ENCODE measurements around the gene FSCN2. TPM values are rescaled to one million over a fixed set of nuclear protein-coding genes. Genes with fewer than 3 reads are reported as not detected.

The FSCN2 gene
- total and polyA plus RNA-seq, 2 donors (not counting 3 experiments of a cell fraction or from before 2014, with no cell fraction given), result 0.32 to 0.71 TPM

DNA sequence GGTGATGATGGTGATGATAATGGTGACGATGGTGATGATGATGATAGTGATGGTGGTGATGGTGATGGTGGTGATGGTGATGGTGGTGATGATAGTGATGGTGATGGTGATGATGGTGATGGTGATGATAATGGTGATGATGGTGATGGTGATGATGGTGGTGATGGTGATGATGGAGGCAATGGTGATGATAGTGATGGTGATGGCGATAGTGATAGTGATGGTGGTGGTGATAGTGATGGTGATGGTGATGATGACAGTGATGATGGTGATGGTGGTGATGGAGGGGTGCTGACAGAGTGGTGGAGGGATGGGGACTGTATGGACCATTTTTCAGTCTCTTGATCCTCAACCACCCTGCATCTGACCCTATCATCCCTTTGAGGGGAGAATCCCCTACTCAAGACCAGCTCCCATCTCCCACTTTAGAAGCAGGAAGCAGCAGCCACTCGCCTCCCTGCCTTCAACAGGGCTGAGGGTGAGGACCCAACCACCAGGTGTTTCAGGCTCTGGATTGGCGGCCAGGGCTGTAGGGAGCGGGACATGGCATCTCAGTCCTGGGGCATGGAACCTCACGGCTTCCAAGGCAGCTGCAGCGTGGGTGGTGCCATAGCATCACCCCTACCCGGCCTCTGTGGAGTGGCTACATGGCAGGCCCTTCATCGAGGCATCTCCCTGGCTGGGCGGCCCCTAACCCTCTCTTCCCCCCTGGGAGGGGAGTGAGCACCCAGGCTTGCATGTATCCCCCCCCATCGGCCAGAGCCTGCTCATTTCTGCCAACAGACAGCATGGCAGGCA, 4.5 kb downstream of the FSCN2 start:
- no peaks in the 10 kb centered on the region for H4K20me1 ChIP-seq (replicated peaks; ENCODE audit: control insufficient read depth, extremely low read depth, insufficient read depth, low read length)
- no peak overlapping the region for H3K27ac ChIP-seq (ENCODE audit: insufficient read depth, low read depth, low read length)
- H3K27me3 ChIP-seq (ENCODE audit: control insufficient read depth in 2 of 2, insufficient read depth in 2 of 2, low read length in 2 of 2), result peaks cover 5 to 18% of the 10 kb centered on the region in 2 experiments
- TF ChIP-seq MYC (IDR thresholded peaks at IDR 0.05; ENCODE audit: low read depth, low read length), result no peak
- no peak overlapping the region for H3K4me2 ChIP-seq (ENCODE audit: insufficient read depth, low read length)
- FAIRE-seq (no peak), DNase-seq (ENCODE audit: low read depth, low spot score) (no peak)
- no peaks in the 10 kb centered on the region for H3K36me3 ChIP-seq (ENCODE audit: control insufficient read depth in 2 of 2, extremely low read depth in 1 of 2, insufficient read depth in 2 of 2, low read length in 2 of 2)
- dilution Hi-C loops (cut with MboI; ENCODE audit: extremely low pct_ligation_motif_present, low sequenced_read_pairs), result no loop called here
- H3K9me1 ChIP-seq (replicated peaks; ENCODE audit: control insufficient read depth, extremely low read depth, insufficient read depth, low read length), result no peaks in the 10 kb centered on the region
- intact Hi-C loops (cut with micrococcal nuclease), result no loop called here
- BruUV-seq (replicated peaks), result no TSS peak
- POLR2A ChIA-PET, result no interaction called here
- H3K4me3 ChIP-seq (replicated peaks in 1 of 3; ENCODE audit: insufficient read depth in 1 of 3, low read depth in 1 of 3, low read length in 3 of 3), result no peak overlapping the region
- CTCF ChIA-PET, result no interaction called here
- H3K9me3 ChIP-seq (replicated peaks; ENCODE audit: control insufficient read depth, insufficient read depth, low read length), result no peaks in the 10 kb centered on the region
- no peak overlapping the region for H2AFZ ChIP-seq (ENCODE audit: low read depth, low read length)
- H3K79me2 ChIP-seq (ENCODE audit: control insufficient read depth, insufficient read depth, low read length), result no peaks in the 10 kb centered on the region
- no peak overlapping the region for H3K9ac ChIP-seq (replicated peaks; ENCODE audit: extremely low read depth, insufficient read depth, low read length)
- H3K4me1 ChIP-seq (ENCODE audit: control insufficient read depth, extremely low read depth, insufficient read depth, low read length), result peaks cover 3% of the 10 kb centered on the region

DNA sequence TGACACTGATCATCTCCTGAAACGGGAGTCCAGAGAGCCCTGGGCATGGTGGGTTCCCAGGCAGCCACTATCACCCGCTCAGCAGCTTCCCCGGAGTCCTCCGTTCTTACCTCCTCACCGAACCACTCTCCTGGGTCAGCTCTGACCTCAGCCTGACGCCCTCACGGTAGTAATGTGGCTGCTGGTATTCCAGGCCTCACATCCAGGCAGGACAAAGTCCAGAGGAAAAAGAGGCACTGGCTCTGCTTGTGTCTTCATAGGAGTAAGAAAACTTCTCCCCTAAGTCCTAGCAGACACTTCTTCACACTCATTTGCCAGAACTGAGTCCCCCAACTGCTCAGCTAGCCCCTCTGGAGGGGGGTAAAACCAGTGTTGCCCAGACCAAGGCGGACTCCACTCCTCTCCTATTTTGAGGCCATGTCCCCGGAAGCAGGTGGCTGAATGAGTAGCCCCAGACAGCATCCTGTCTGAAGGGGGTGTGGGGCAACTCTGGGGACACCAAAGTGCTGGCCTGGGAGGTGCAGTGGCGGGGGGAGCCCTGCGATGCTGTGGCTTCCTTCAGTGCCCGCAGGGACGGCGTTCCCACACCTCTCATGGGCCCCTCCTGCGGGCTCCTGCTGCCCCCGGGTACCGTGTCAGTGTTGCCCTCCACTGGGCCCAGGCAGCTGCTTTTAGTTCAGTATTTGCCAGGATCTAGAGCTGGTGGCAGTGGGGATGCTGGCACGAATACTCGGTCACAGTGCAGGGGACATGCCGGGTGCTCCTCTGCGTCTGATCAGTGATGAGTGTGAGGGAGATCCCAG, 5.4 kb downstream of the FSCN2 start:
- Histone ChIP-seq H3K27me3 (ENCODE audit: control insufficient read depth in 2 of 2, insufficient read depth in 2 of 2, low read length in 2 of 2) (peaks cover 5 to 18% of the 10 kb centered on the region in 2 experiments), H2AFZ (ENCODE audit: low read depth, low read length) (no peak overlapping the region), H3K9me1 (replicated peaks; ENCODE audit: control insufficient read depth, extremely low read depth, insufficient read depth, low read length) (no peaks in the 10 kb centered on the region), H3K9ac (replicated peaks; ENCODE audit: extremely low read depth, insufficient read depth, low read length) (no peak overlapping the region), H3K36me3 (ENCODE audit: control insufficient read depth in 2 of 2, extremely low read depth in 1 of 2, insufficient read depth in 2 of 2, low read length in 2 of 2) (no peaks in the 10 kb centered on the region), H3K27ac (ENCODE audit: insufficient read depth, low read depth, low read length) (no peak overlapping the region), H3K4me2 (ENCODE audit: insufficient read depth, low read length) (no peak overlapping the region), H3K4me1 (ENCODE audit: control insufficient read depth, extremely low read depth, insufficient read depth, low read length) (peaks cover 3% of the 10 kb centered on the region), H3K4me3 (replicated peaks in 1 of 3; ENCODE audit: insufficient read depth in 1 of 3, low read depth in 1 of 3, low read length in 3 of 3) (no peak overlapping the region), H4K20me1 (replicated peaks; ENCODE audit: control insufficient read depth, extremely low read depth, insufficient read depth, low read length) (no peaks in the 10 kb centered on the region), H3K9me3 (replicated peaks; ENCODE audit: control insufficient read depth, insufficient read depth, low read length) (no peaks in the 10 kb centered on the region), H3K79me2 (ENCODE audit: control insufficient read depth, insufficient read depth, low read length) (no peaks in the 10 kb centered on the region)
- dilution Hi-C loops (cut with MboI; ENCODE audit: extremely low pct_ligation_motif_present, low sequenced_read_pairs), result no loop called here
- intact Hi-C loops (cut with micrococcal nuclease), result no loop called here
- no peak for TF ChIP-seq GATA2 (IDR thresholded peaks at IDR 0.05; ENCODE audit: insufficient read depth, insufficient read length, low read depth, low read length)
- no peak for TF ChIP-seq CTCF (IDR thresholded peaks at IDR 0.05; ENCODE audit: extremely low read depth in 1 of 2, insufficient read depth in 1 of 2, low read depth in 1 of 2, low read length in 2 of 2)
- TF ChIP-seq JUN (IDR thresholded peaks at IDR 0.05; ENCODE audit: borderline replicate concordance, insufficient read depth, insufficient read length, low read depth), result no peak
- TF ChIP-seq POLR2AphosphoS5 (IDR thresholded peaks at IDR 0.05; ENCODE audit: insufficient read depth, low read depth, low read length), result no peak
- no peak for TF ChIP-seq POLR2A (IDR thresholded peaks at IDR 0.05; ENCODE audit: low read depth, low read length)
- no peak for TF ChIP-seq EZH2 (IDR thresholded peaks at IDR 0.05; ENCODE audit: borderline replicate concordance, low read depth, low read length, severe bottlenecking)
- no peak for TF ChIP-seq MAX (IDR thresholded peaks at IDR 0.05; ENCODE audit: insufficient read depth, insufficient read length)
- TF ChIP-seq FOS (IDR thresholded peaks at IDR 0.05; ENCODE audit: borderline replicate concordance, insufficient read depth, low read length), result no peak
- TF ChIP-seq MYC (IDR thresholded peaks at IDR 0.05; ENCODE audit: low read depth, low read length), result no peak
- ChIA-PET POLR2A (interaction anchor here (1.0 kb wide), 1 partner anchor 33 kb away, joined by 3 read pairs; no protein-coding TSS in a partner anchor), CTCF (no interaction called here)
- DNase-seq (ENCODE audit: low read depth, low spot score), result no peak
- FAIRE-seq, result no peak
- BruUV-seq (replicated peaks), result no TSS peak

All from endothelial cell of umbilical vein (primary cell).